Measurements from ENCODE around the gene LAMP5.

LAMP5 gene

DNA sequence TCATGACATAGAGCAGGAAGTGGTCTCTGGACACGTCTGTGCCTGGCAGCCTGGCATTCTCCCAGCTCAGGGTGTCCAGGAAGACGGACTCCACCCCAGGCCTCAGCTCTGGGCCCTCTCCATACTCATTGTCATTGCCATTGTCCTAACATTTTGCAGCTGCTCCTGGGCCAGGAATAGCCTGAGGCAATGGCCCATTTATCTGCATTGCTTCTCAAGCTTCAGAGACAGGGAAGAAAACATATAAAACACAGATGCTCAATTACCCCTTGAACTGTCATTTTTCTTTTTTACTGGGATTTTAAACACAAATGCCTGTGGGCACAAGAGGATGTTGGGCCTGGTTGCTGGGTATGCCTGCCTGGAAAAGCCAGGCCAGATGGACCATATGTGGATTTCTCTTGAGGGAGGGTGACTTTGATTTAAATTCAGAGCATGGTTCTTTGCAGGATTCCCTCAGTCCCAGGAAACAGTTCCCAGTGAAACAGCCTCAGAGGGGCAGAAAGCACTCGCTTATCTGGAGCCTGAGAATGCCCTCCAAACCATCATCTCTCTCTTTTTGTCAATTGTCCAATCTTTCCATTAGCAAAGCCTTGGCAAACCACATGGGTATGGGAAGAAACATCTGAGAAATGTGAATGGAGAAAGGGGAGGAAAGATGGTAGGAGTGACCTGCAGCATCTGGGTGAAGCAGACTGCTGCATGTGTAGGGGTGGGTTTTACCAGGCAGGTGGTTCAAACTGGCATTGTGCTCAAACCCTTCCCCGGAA is 17.9 kb downstream of the LAMP5 start:
- peaks cover 26% of the 10 kb centered on the region for H4K20me1 ChIP-seq (ENCODE audit: insufficient read depth, low read length, poor library complexity, severe bottlenecking)
- no peak overlapping the region for H3K9ac ChIP-seq (ENCODE audit: low read depth, low read length, poor library complexity, severe bottlenecking)
- no peak for TF ChIP-seq CTCF (conservative IDR thresholded peaks at IDR 0.05; ENCODE audit: low read length)
- TF ChIP-seq EZH2phosphoT487 (IDR thresholded peaks at IDR 0.05; ENCODE audit: borderline replicate concordance): no peak
- no peak overlapping the region for H3K4me2 ChIP-seq (ENCODE audit: low read depth, low read length, poor library complexity, severe bottlenecking)
- no peak overlapping the region for H3K4me3 ChIP-seq (ENCODE audit: low read length, poor library complexity, severe bottlenecking)
- peaks cover 9% of the 10 kb centered on the region for H3K4me1 ChIP-seq (ENCODE audit: insufficient read depth, low read length, poor library complexity, severe bottlenecking)
- no peaks in the 10 kb centered on the region for H3K27me3 ChIP-seq (ENCODE audit: insufficient read depth, low read length, poor library complexity, severe bottlenecking)
- H3K9me2 ChIP-seq (replicated peaks; ENCODE audit: low read depth, low read length): no peaks in the 10 kb centered on the region
- no peak overlapping the region for H2AFZ ChIP-seq (ENCODE audit: low read length)
- H3K9me3 ChIP-seq (ENCODE audit: insufficient read depth, low read depth, low read length): no peaks in the 10 kb centered on the region
- H3K79me2 ChIP-seq (ENCODE audit: insufficient read depth, low read length): peaks cover 15% of the 10 kb centered on the region
- no peaks in the 10 kb centered on the region; the same call in 1 of the 2 replicates for H3F3A ChIP-seq (ENCODE audit: low read depth)
- H3K36me3 ChIP-seq (ENCODE audit: insufficient read depth, low read length): peaks cover 43% of the 10 kb centered on the region

DNA sequence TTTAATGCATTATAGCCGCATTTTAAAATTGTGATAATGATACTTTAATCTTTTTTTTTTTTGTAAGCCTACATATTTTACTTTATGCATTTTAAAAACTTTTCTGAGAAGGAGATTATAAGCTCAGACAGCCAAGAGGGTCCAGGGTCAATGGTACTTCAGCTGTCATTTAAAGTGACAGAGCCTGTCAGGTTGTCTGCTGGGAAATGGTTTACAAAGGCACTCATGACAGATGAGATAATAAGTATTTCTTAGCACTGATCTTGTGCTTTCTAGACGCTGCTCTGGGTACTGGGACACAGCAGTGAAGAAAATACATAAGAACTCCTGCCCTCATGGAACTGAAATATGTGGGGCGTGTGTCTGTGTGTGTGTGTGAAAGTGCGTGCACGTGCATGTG is 19.6 kb downstream of the LAMP5 start:
- no peaks in the 10 kb centered on the region for H3K9me3 ChIP-seq (ENCODE audit: insufficient read depth, low read depth, low read length)
- H3K79me2 ChIP-seq (ENCODE audit: insufficient read depth, low read length): no peaks in the 10 kb centered on the region
- H3K9me2 ChIP-seq (replicated peaks; ENCODE audit: low read depth, low read length): no peaks in the 10 kb centered on the region
- no peak overlapping the region for H3K9ac ChIP-seq (ENCODE audit: low read depth, low read length, poor library complexity, severe bottlenecking)
- H3K4me1 ChIP-seq (ENCODE audit: insufficient read depth, low read length, poor library complexity, severe bottlenecking): no peaks in the 10 kb centered on the region
- TF ChIP-seq EZH2phosphoT487 (IDR thresholded peaks at IDR 0.05; ENCODE audit: borderline replicate concordance) (no peak), CTCF (conservative IDR thresholded peaks at IDR 0.05; ENCODE audit: low read length) (no peak)
- no peak overlapping the region for H3K4me2 ChIP-seq (ENCODE audit: low read depth, low read length, poor library complexity, severe bottlenecking)
- no peaks in the 10 kb centered on the region; the same call in 1 of the 2 replicates for H3F3A ChIP-seq (ENCODE audit: low read depth)
- no peak overlapping the region for H3K4me3 ChIP-seq (ENCODE audit: low read length, poor library complexity, severe bottlenecking)
- no peaks in the 10 kb centered on the region for H3K27me3 ChIP-seq (ENCODE audit: insufficient read depth, low read length, poor library complexity, severe bottlenecking)
- no peak overlapping the region for H2AFZ ChIP-seq (ENCODE audit: low read length)
- peaks cover 9% of the 10 kb centered on the region for H4K20me1 ChIP-seq (ENCODE audit: insufficient read depth, low read length, poor library complexity, severe bottlenecking)
- H3K36me3 ChIP-seq (ENCODE audit: insufficient read depth, low read length): peaks cover 25% of the 10 kb centered on the region

DNA sequence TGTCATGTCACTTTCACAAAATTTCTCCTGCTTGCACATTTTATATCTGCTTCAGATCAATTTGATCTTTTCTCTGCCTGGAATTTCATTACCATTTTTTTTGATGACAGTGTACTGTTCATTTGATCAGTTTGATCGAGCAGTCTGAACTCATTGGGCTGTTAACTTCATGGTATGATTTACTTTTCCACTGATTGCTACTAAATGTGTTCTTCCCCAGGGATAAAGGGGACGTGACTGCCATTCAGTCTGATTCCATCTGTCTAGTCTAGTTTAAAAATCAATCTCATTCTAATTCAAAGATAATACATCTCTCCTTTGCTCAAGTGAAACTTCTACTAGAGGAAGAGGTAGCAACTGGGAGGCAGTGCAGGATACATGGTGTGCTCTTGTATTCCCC is 21.1 kb downstream of the LAMP5 start:
- Histone ChIP-seq H3K4me2 (ENCODE audit: low read depth, low read length, poor library complexity, severe bottlenecking) (no peak overlapping the region), H4K20me1 (ENCODE audit: insufficient read depth, low read length, poor library complexity, severe bottlenecking) (no peaks in the 10 kb centered on the region), H3K79me2 (ENCODE audit: insufficient read depth, low read length) (no peaks in the 10 kb centered on the region), H3K4me3 (ENCODE audit: low read length, poor library complexity, severe bottlenecking) (no peak overlapping the region), H3K9me3 (ENCODE audit: insufficient read depth, low read depth, low read length) (no peaks in the 10 kb centered on the region), H3K36me3 (ENCODE audit: insufficient read depth, low read length) (peaks cover 11% of the 10 kb centered on the region; the same call in 1 of the 2 replicates), H3K9me2 (replicated peaks; ENCODE audit: low read depth, low read length) (no peaks in the 10 kb centered on the region), H3K9ac (ENCODE audit: low read depth, low read length, poor library complexity, severe bottlenecking) (no peak overlapping the region), H3F3A (ENCODE audit: low read depth) (no peaks in the 10 kb centered on the region; the same call in 1 of the 2 replicates), H3K27me3 (ENCODE audit: insufficient read depth, low read length, poor library complexity, severe bottlenecking) (no peaks in the 10 kb centered on the region), H2AFZ (ENCODE audit: low read length) (no peak overlapping the region), H3K4me1 (ENCODE audit: insufficient read depth, low read length, poor library complexity, severe bottlenecking) (no peaks in the 10 kb centered on the region)
- no peak for TF ChIP-seq EZH2phosphoT487 (IDR thresholded peaks at IDR 0.05; ENCODE audit: borderline replicate concordance)
- TF ChIP-seq CTCF (conservative IDR thresholded peaks at IDR 0.05; ENCODE audit: low read length): no peak
